Measurements from ENCODE around the gene CNGB1. TPM values are rescaled to one million over a fixed set of nuclear protein-coding genes. Genes with fewer than 3 reads are reported as not detected.

The CNGB1 gene
- total and polyA plus RNA-seq, 2 of the 13 experiments (the other 11 are each of a cell fraction or from before 2014, with no cell fraction given), result 0.02 to 0.15 TPM

- TF ChIP-seq ZNF687 (CRISPR knock-in tag; IDR thresholded peaks at IDR 0.05), result 0 out of 2 replicates have a peak, but pooled peaks have one; percentile 5
- TF ChIP-seq ISX (CRISPR knock-in tag; conservative IDR thresholded peaks at IDR 0.05), result no peak
- no peak for TF ChIP-seq MED13 (CRISPR knock-in tag; IDR thresholded peaks at IDR 0.05)
- no peak for TF ChIP-seq MXD4 (CRISPR knock-in tag; IDR thresholded peaks at IDR 0.05)
- TF ChIP-seq RNF219 (CRISPR knock-in tag; IDR thresholded peaks at IDR 0.05), result no peak
- TF ChIP-seq SIX1 (CRISPR knock-in tag; IDR thresholded peaks at IDR 0.05; ENCODE audit: borderline replicate concordance), result no peak
- TF ChIP-seq ZNF510 (CRISPR knock-in tag; IDR thresholded peaks at IDR 0.05; ENCODE audit: low read depth), result no peak
- no peak for TF ChIP-seq JUN (CRISPR knock-in tag; IDR thresholded peaks at IDR 0.05)
- no peak for TF ChIP-seq ZNF674 (CRISPR knock-in tag; IDR thresholded peaks at IDR 0.05; ENCODE audit: low read depth)
- no peak for TF ChIP-seq MTF1 (CRISPR knock-in tag; IDR thresholded peaks at IDR 0.05)
- TF ChIP-seq ZNF232 (CRISPR knock-in tag; IDR thresholded peaks at IDR 0.05; ENCODE audit: borderline replicate concordance), result no peak
- TF ChIP-seq PLSCR1 (CRISPR knock-in tag; IDR thresholded peaks at IDR 0.05; ENCODE audit: borderline replicate concordance), result no peak
- TF ChIP-seq ZSCAN21 (CRISPR knock-in tag; IDR thresholded peaks at IDR 0.05; ENCODE audit: borderline replicate concordance), result peak; percentile 39; the same call in 1 of the 2 replicates
- no peak for TF ChIP-seq SMARCE1 (IDR thresholded peaks at IDR 0.05; ENCODE audit: borderline replicate concordance)
- no peak for TF ChIP-seq MLLT10 (CRISPR knock-in tag; IDR thresholded peaks at IDR 0.05)
- TF ChIP-seq ZNF605 (CRISPR knock-in tag; IDR thresholded peaks at IDR 0.05), result 0 out of 2 replicates have a peak, but pooled peaks have one; percentile 12
- no peak for TF ChIP-seq ZNF224 (CRISPR knock-in tag; IDR thresholded peaks at IDR 0.05)
- TF ChIP-seq ZNF782 (CRISPR knock-in tag; IDR thresholded peaks at IDR 0.05; ENCODE audit: borderline replicate concordance), result no peak
- TF ChIP-seq TOPORS (CRISPR knock-in tag; IDR thresholded peaks at IDR 0.05), result no peak
- TF ChIP-seq THAP8 (CRISPR knock-in tag; IDR thresholded peaks at IDR 0.05; ENCODE audit: borderline replicate concordance), result no peak
- TF ChIP-seq NFRKB (IDR thresholded peaks at IDR 0.05), result no peak
- TF ChIP-seq ZNF580 (CRISPR knock-in tag; IDR thresholded peaks at IDR 0.05; ENCODE audit: borderline replicate concordance, low read depth), result 0 out of 2 replicates have a peak, but pooled peaks have one; percentile 57
Measured at GRCh38 chr16:57999366-57999970, 28.5 kb upstream of the CNGB1 start (continued).

Measured in HepG2 (cell line).